ENCODE results near the gene ANTXRL. TPM values are rescaled to one million over a fixed set of nuclear protein-coding genes. Genes with fewer than 3 reads are reported as not detected.
"Not testable (repeated sequence)": the region's sequence is repeated elsewhere in the genome, so short reads cannot be mapped to it uniquely, and the experiment has no call there.

Gene ANTXRL
- total and polyA plus RNA-seq, 10 of the 15 experiments (the other 5 are each of a cell fraction or from before 2014, with no cell fraction given), result not detected

GRCh38 chr10:46282421-46282831 is 4.4 kb upstream of the ANTXRL start:
- POLR2A ChIA-PET; H3K79me2 ChIP-seq (ENCODE audit: control insufficient read depth, insufficient read depth, low read length); H3K9ac ChIP-seq (ENCODE audit: control insufficient read depth, insufficient read depth, low read length); intact Hi-C loops (cut with micrococcal nuclease; ENCODE audit: unreplicated experiment); H3K4me1 ChIP-seq (ENCODE audit: control insufficient read depth, insufficient read depth, low read length); BruUV-seq (replicated peaks); CTCF ChIA-PET; H4K20me1 ChIP-seq (ENCODE audit: control insufficient read depth, insufficient read depth); H3K36me3 ChIP-seq (ENCODE audit: control insufficient read depth in 2 of 2, insufficient read depth in 2 of 2, low read length in 1 of 2); RAD21 ChIA-PET (ENCODE audit: unreplicated experiment); DNase-seq (ENCODE audit: low read depth, low spot score); H3K9me3 ChIP-seq (replicated peaks; ENCODE audit: control insufficient read depth, insufficient read depth, low read length); H3K27ac ChIP-seq (ENCODE audit: control insufficient read depth, insufficient read depth); H3K27me3 ChIP-seq (replicated peaks in 1 of 2; ENCODE audit: control insufficient read depth in 2 of 2, insufficient read depth in 2 of 2, low read length in 1 of 2); SMC1A ChIA-PET (ENCODE audit: uncharacterized antibody, unreplicated experiment); FAIRE-seq; ATAC-seq; H3K4me3 ChIP-seq: not testable (repeated sequence)
- peak overlapping the region; percentile 23; the same call in 1 of the 2 replicates for H2AFZ ChIP-seq (ENCODE audit: control insufficient read depth, low read depth, low read length)
- H3K4me2 ChIP-seq (ENCODE audit: control insufficient read depth, insufficient read depth), result peak overlapping the region; percentile 74; the same call in 1 of the 2 replicates
- WGBS (ENCODE audit: insufficient coverage, insufficient replicate concordance, low lambda C conversion rate, missing lambda C conversion rate), result 34% methylated on average over 20 of the region's 20 CpGs
- in situ Hi-C loops (cut with MboI), result loop anchor here (5.0 kb wide), 2 partner anchors 175 to 1100 kb away; partner anchors contain the start of gene ZNF488

DNA sequence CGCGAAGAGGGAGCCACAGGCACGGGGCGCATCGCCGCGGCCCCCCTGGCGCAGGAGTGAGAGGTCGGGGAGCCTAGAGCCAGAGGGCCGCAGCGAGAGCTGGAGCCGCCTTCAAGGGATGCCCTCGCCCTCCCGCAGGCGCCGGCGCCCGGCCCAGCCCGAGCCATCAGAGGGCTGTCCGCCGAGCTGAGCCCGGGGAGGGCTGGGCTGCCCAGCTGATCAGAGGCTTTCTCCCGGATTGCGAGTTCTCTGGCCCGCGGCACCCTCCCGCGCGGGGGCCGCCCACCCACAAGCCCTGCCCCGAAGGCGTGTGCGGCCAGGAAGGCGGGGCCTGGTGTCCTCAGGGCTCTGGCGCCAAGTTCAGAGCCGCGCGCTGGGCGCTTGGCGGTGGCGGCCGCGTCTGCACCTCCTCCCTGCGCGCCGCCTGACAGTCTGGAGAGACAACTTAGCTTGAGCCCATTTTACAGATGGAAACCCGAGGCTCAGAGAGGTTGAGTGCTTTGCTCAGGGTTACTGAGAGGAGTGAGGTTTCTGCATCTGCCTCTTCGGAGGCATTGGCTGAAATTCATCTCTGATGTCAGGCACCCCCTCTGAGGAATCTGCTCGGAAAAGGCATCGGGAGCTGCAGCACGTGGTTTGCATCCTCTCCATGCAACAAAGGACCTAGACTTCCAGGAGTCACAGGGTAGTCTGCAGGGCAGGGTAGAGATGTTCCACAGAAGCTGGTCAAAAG is 3.8 kb upstream of the ANTXRL start:
- ATAC-seq (peak; percentile 67), DNase-seq (ENCODE audit: low read depth, low spot score) (no peak), FAIRE-seq (no peak)
- ChIA-PET RAD21 (ENCODE audit: unreplicated experiment) (no interaction called here), POLR2A (no interaction called here), CTCF (no interaction called here), SMC1A (ENCODE audit: uncharacterized antibody, unreplicated experiment) (no interaction called here)
- peaks cover 0 to 9% of the 10 kb centered on the region in 2 experiments; a peak in 3 of 4 replicates for H3K27me3 ChIP-seq (replicated peaks in 1 of 2; ENCODE audit: control insufficient read depth in 2 of 2, insufficient read depth in 2 of 2, low read length in 1 of 2)
- H3K36me3 ChIP-seq (ENCODE audit: control insufficient read depth in 2 of 2, insufficient read depth in 2 of 2, low read length in 1 of 2), result no peaks in the 10 kb centered on the region
- H3K4me2 ChIP-seq (ENCODE audit: control insufficient read depth, insufficient read depth), result peak overlapping the region; percentile 74
- intact Hi-C loops (cut with micrococcal nuclease; ENCODE audit: unreplicated experiment), result no loop called here
- no peaks in the 10 kb centered on the region for H4K20me1 ChIP-seq (ENCODE audit: control insufficient read depth, insufficient read depth)
- peak overlapping the region; percentile 23 for H2AFZ ChIP-seq (ENCODE audit: control insufficient read depth, low read depth, low read length)
- H3K9me3 ChIP-seq (replicated peaks; ENCODE audit: control insufficient read depth, insufficient read depth, low read length), result no peaks in the 10 kb centered on the region; the same call in 2 of the 3 replicates
- H3K4me1 ChIP-seq (ENCODE audit: control insufficient read depth, insufficient read depth, low read length), result peaks cover 2% of the 10 kb centered on the region; the same call in 1 of the 2 replicates
- H3K27ac ChIP-seq (ENCODE audit: control insufficient read depth, insufficient read depth), result no peak overlapping the region
- TF ChIP-seq DPF2 (IDR thresholded peaks at IDR 0.05) (no peak), IRF4 (IDR thresholded peaks at IDR 0.05; ENCODE audit: low read depth, low read length) (no peak), HDAC6 (IDR thresholded peaks at IDR 0.05; ENCODE audit: unreplicated experiment) (peak; percentile 39)
- BruUV-seq (replicated peaks), result no TSS peak
- H3K4me3 ChIP-seq, result no peak overlapping the region
- 5% methylated on average over 47 of the region's 51 CpGs for WGBS (ENCODE audit: insufficient coverage, insufficient replicate concordance, low lambda C conversion rate, missing lambda C conversion rate)
- in situ Hi-C loops (cut with MboI), result loop anchor here (5.0 kb wide), 2 partner anchors 176 to 1099 kb away; partner anchors contain the start of gene ZNF488
- H3K9ac ChIP-seq (ENCODE audit: control insufficient read depth, insufficient read depth, low read length), result no peak overlapping the region
- no peaks in the 10 kb centered on the region for H3K79me2 ChIP-seq (ENCODE audit: control insufficient read depth, insufficient read depth, low read length)
